Stimulated activated CD8-positive, alpha-beta memory T cell treated with anti-CD3 and anti-CD28 coated beads, Interleukin-12 subunit alpha, Interleukin-12 subunit beta, amount 100 ng/mL, for 24 hours (primary cell): ENCODE results near the gene SPATA2.
A peak's percentile ranks its signal among the peaks of the same experiment; 100 is the strongest.
"Not testable (repeated sequence)": the region's sequence is repeated elsewhere in the genome, so short reads cannot be mapped to it uniquely, and the experiment has no call there.

Experiments
- DNase-seq: peaks from one replicate; pipeline ENCODE4 v3.0.0-alpha.2; 2020; ENCODE audit errors: extremely low read depth

The SPATA2 gene

GRCh38 chr20:49915380-49916145 is at the start of gene SPATA2:
TSS of gene SPATA2 (minus strand) at chr20:49915529. CDS start at chr20:49908490, 7,039 bp downstream.
- DNase-seq: peak; percentile 87

- no peak for DNase-seq
Observed at GRCh38 chr20:49961413-49961812, 46.1 kb upstream of the SPATA2 start.

- DNase-seq: not testable (repeated sequence)
Observed at GRCh38 chr20:49957089-49957938, 42.0 kb upstream of the SPATA2 start.

- DNase-seq: no peak
Observed at GRCh38 chr20:49956689-49957088, 41.4 kb upstream of the SPATA2 start.

GRCh38 chr20:49955830-49956396 is 40.6 kb upstream of the SPATA2 start:
- DNase-seq: not testable (repeated sequence)

GRCh38 chr20:49955167-49955566 is 39.8 kb upstream of the SPATA2 start:
- DNase-seq: no peak

GRCh38 chr20:49951151-49951550 is 35.8 kb upstream of the SPATA2 start:
- DNase-seq: no peak

- DNase-seq: no peak
Observed at GRCh38 chr20:49948809-49949507, 33.6 kb upstream of the SPATA2 start.

- no peak for DNase-seq
Observed at GRCh38 chr20:49948178-49948577, 32.8 kb upstream of the SPATA2 start.

GRCh38 chr20:49945701-49946477 is 30.6 kb upstream of the SPATA2 start:
- DNase-seq: no peak

GRCh38 chr20:49945306-49945700 is 30.0 kb upstream of the SPATA2 start:
- no peak for DNase-seq

GRCh38 chr20:49942942-49943341 is 27.6 kb upstream of the SPATA2 start:
- DNase-seq: no peak

GRCh38 chr20:49942303-49942702 is 27.0 kb upstream of the SPATA2 start:
- DNase-seq: no peak

GRCh38 chr20:49941456-49941855 is 26.1 kb upstream of the SPATA2 start:
- DNase-seq: no peak

- no peak for DNase-seq
Observed at GRCh38 chr20:49938173-49939163, 23.1 kb upstream of the SPATA2 start.

- no peak for DNase-seq
Observed at GRCh38 chr20:49937027-49937929, 21.9 kb upstream of the SPATA2 start.

- DNase-seq: peak; percentile 73
Observed at GRCh38 chr20:49936153-49937026, 21.1 kb upstream of the SPATA2 start, which contains the start of gene RNF114. TSS of gene RNF114 (plus strand) at chr20:49936397. CDS start at chr20:49936413, 16 bp downstream.

GRCh38 chr20:49935746-49936152 is 20.4 kb upstream of the SPATA2 start:
- DNase-seq: no peak
